GM12801 (cell line): ENCODE results near the gene MSL1.

ENCODE experiments used
- CTCF ChIP-seq: IDR thresholded peaks from one replicate; pipeline ENCODE4 v1.5.1; 2011; ENCODE audit warnings: control low read depth; ENCODE audit not compliant: insufficient read length; ENCODE audit errors: extremely low read depth

Gene MSL1

GRCh38 chr17:40158438-40159013 lies 36.8 kb downstream of the MSL1 start:
- no peak for TF ChIP-seq CTCF

- no peak for TF ChIP-seq CTCF
Measured at GRCh38 chr17:40159456-40159855, 37.7 kb downstream of the MSL1 start.

- no peak for TF ChIP-seq CTCF
Measured at GRCh38 chr17:40167685-40168261, 46.0 kb downstream of the MSL1 start.

- TF ChIP-seq CTCF, result no peak
Measured at GRCh38 chr17:40168262-40168832, 46.6 kb downstream of the MSL1 start.

- TF ChIP-seq CTCF, result no peak
Measured at GRCh38 chr17:40170325-40170724, 48.6 kb downstream of the MSL1 start.

GRCh38 chr17:40171750-40172149 lies 50.0 kb downstream of the MSL1 start:
- TF ChIP-seq CTCF, result no peak

GRCh38 chr17:40173091-40173777 lies 51.5 kb downstream of the MSL1 start:
- TF ChIP-seq CTCF, result no peak
